ENCODE results near the gene LRP1.

The LRP1 gene

DNA sequence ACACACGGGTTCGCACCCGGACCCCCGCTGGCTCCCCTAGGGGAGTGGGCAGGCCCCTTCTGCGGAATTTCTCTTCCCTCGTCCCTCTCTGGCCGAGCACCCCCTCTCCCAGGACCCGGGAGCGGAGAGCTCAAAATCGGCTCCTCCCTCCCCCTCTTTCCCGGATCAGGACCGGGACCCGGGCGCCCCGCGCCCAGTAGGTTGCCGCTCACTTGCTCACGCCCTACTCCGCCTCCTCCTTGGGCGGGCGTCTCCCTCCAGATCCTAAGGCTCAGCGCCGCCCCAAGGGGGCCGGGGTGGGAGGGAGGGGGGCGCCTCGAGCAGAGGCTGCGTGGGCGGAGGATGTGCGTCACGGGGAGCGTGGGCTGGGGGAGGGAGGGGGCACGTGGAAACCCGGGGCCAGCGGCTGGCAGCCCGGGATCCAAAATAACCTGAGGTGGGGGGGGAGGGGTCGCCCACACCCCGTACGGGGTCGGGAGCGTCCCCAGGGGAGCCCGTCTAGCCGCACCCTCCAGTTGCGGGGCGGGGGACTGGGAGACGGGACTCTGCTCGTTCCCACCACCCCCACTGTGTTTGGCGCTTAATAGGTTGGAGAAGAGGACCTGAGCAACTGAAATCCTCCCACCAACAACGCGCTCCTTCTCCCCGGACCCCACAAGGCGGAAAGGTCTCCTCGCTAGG is 41.1 kb upstream of the LRP1 start:
- TF ChIP-seq, protein P1, sequence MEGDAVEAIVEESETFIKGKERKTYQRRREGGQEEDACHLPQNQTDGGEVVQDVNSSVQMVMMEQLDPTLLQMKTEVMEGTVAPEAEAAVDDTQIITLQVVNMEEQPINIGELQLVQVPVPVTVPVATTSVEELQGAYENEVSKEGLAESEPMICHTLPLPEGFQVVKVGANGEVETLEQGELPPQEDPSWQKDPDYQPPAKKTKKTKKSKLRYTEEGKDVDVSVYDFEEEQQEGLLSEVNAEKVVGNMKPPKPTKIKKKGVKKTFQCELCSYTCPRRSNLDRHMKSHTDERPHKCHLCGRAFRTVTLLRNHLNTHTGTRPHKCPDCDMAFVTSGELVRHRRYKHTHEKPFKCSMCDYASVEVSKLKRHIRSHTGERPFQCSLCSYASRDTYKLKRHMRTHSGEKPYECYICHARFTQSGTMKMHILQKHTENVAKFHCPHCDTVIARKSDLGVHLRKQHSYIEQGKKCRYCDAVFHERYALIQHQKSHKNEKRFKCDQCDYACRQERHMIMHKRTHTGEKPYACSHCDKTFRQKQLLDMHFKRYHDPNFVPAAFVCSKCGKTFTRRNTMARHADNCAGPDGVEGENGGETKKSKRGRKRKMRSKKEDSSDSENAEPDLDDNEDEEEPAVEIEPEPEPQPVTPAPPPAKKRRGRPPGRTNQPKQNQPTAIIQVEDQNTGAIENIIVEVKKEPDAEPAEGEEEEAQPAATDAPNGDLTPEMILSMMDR (IDR thresholded peaks at IDR 0.05; ENCODE audit: low read depth, low read length), result no peak
- H3K4me3 ChIP-seq (ENCODE audit: low read depth, low read length), result peak overlapping the region; percentile 79
- in situ Hi-C loops (cut with HindIII; ENCODE audit: low sequenced_read_pairs), result no loop called here
- peak; percentile 92 for DNase-seq (ENCODE audit: low read depth, low spot score)

DNA sequence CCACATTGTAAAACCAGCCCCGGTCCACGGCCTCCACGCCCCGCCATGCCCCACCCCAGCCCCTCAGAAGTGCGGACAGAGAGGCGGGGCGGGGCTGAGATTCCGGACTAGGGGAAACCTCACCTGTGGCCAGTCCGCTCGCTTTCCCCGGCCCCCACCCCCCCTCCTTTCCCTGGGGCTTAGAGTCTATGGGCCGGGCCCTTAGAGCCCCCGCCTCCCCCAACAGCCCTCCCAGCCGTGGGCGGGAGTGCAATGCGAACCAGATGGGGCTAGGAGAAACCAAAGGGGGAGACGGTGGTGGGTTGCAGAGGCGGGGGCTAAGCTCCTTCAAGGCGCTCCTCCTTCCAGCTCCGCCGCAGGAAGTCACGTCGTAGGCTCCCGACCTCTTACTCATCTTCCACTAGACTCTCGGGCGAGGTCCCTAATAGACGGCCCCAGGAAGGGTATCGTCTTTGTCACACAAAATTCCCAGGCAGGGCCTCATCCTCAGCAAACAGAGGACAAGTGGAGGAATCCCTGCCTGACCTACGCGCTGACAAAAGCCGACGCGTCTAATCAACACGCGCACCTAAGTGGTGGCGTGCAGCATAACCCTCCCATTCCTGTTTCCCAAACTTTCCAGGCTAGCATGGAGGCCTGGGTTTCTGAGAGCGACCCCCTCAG is 40.5 kb upstream of the LRP1 start:
- TF ChIP-seq, protein P1 (IDR thresholded peaks at IDR 0.05; ENCODE audit: low read depth, low read length), result no peak
- peak; percentile 96 for DNase-seq (ENCODE audit: low read depth, low spot score)
- in situ Hi-C loops (cut with HindIII; ENCODE audit: low sequenced_read_pairs), result no loop called here
- H3K4me3 ChIP-seq (ENCODE audit: low read depth, low read length), result peak overlapping the region; percentile 79

DNA sequence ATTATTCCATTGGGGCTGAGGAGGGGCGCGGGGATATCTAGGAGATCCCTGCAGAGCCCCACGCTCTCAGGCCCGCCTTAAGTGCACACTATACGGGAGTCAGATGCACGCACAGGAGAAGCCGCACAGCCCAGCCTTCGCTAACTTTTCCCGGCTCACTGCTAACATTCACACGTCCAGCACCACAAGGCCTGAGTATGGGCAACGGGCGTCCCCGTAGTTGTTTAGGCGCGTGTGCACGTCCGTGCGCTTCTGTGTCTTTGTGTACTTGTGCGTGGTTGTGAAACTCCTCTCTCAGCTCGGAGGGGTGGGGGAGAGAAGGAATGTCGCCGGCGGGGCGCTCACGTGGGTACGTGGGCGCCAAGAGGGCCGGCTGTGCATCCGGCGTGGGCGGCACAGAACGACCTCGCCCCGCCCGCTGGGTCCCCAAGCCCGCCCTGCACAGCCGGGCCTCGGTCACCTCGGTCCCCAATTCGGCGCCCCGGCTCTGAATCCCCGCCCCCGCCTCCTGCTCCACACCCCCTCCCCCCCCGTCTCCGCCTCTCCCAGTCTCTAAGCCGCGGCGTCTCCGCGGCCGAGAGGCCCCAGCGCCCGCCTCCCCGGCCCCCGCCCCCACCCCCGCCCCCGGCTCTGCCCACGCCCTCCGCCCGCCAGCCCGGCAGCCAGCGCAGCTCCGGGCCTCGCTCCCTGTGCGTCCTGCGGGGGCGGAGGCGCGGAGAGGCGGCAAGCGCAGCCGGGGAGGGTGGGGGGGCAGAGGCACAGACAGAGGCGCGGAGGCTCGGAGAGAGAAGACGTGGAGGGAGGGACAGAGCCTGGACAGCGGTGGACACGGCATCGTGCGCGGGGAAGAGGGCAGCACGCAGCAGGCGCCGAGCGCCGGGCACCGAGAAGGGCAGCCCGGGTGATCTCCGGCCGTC is 39.7 kb upstream of the LRP1 start, which contains the start of gene NAB2:
NAB2 (plus strand) TSS at position 761 of the 917 bp plus-strand sequence. CDS start 158 bp downstream, outside the sequence.
- in situ Hi-C loops (cut with HindIII; ENCODE audit: low sequenced_read_pairs), result no loop called here
- peak within 1 kb of the TSS; percentile 87 for H3K4me3 ChIP-seq (ENCODE audit: low read depth, low read length)
- peak; percentile 95 for DNase-seq (ENCODE audit: low read depth, low spot score)
- TF ChIP-seq, protein P1 (IDR thresholded peaks at IDR 0.05; ENCODE audit: low read depth, low read length), result no peak

DNA sequence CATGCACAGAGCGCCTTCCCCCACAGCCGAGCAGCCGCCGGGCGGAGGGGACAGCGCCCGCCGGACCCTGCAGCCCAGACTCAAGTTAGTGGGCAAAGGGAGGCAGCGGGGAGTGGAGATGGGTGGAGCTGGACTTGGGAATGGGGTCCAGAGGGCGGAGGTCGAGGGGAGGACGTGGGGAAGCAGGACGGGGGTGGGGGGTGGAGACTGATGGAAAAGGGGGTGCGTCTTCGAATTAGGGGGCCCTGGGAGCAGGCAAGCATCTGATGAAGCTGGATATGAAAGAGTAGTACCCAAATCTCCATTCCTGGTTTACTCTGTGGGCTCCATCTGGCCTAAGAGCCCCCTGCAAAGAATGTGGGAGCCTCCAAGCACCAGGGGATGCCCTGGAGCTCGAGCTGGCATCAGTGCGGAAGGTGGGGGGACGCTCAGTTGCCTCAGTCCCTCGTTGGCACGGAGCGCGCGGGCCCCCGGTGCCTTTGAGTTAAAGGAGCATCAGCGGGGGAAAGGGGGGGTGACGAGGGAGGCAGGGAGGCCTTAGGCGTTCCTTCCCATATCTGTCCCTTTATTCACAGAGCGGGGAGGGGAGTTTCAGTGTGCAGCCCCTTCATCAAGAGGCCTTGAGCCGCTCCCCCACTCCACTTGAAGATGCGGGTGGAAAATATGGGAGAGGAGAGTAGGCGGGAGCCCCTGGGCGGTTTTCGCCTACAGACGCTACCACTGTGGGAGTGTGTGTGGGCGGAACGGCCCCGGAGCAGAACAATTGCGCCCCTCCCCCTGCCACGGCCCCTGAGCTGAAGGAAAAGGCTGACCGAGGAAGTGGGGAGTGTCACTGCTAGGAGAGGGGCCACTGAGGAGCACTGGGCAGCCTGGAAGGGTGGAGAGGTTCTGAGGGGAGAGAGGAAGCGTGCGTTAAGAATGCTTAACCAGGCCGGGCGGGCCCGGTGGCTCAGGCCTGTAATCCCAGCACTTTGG is 38.7 kb upstream of the LRP1 start:
- H3K4me3 ChIP-seq (ENCODE audit: low read depth, low read length), result peak overlapping the region; percentile 87
- in situ Hi-C loops (cut with HindIII; ENCODE audit: low sequenced_read_pairs), result no loop called here

DNA sequence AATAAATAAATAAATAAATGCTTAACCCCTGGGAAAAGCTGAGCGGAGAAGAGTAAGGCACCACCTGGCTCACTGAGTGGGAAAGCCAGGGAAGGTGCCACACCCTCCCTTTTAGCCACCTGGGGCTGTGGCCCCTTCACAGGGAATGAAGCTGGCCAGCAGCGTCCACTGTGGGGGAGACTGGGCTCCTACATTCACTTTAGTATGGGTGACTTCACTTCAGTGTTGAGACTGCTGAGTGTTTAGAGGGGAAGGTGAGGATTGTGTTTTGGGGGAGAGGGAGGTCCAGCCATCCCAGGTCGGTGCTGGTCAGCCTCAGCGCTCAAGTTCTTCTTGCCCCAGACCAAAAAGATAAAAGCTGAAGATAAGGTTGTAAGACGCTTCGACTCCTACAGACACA is 37.8 kb upstream of the LRP1 start:
- in situ Hi-C loops (cut with HindIII; ENCODE audit: low sequenced_read_pairs), result no loop called here
- TF ChIP-seq, protein P1 (IDR thresholded peaks at IDR 0.05; ENCODE audit: low read depth, low read length), result no peak
- peak overlapping the region; percentile 87 for H3K4me3 ChIP-seq (ENCODE audit: low read depth, low read length)
- DNase-seq (ENCODE audit: low read depth, low spot score), result no peak

More for the DNA sequence above, 38.7 kb upstream of the LRP1 start:
- TF ChIP-seq, protein P1 (IDR thresholded peaks at IDR 0.05; ENCODE audit: low read depth, low read length), result no peak
- DNase-seq (ENCODE audit: low read depth, low spot score), result peak; percentile 55
